CD4-positive, alpha-beta memory T cell (primary cell): ENCODE measurements around the gene TUBGCP2. TPM values are rescaled to one million over a fixed set of nuclear protein-coding genes. Genes with fewer than 3 reads are reported as not detected.
A peak's percentile ranks its signal among the peaks of the same experiment; 100 is the strongest.

Experiments
- CTCF ChIA-PET: fragments of 350-600 bp; sonication (Branson Sonifier 250); formaldehyde crosslinking; loops from one replicate; lab custom pipeline; 2021; ENCODE audit warnings: inconsistent platforms; ENCODE audit not compliant: partially characterized antibody; lab: Charles Lee
- POLR2A ChIA-PET: fragments of 350-600 bp; sonication (Branson Sonifier 250); formaldehyde crosslinking; loops from one replicate; lab custom pipeline; 2021; ENCODE audit not compliant: partially characterized antibody; lab: Charles Lee
- DNase-seq, 5 donors: peaks; one replicate each; pipeline versions ENCODE4 v3.0.0 to v3.0.0-alpha.2; 2020 to 2022; ENCODE audit warnings: mixed read lengths in 1 of 5
- H3K27ac ChIP-seq: one replicate; pipeline ENCODE4 v1.7.0; 2013; ENCODE audit warnings: low read depth, low read length
- H3K27me3 ChIP-seq: 2 replicates; pipeline ENCODE4 v1.7.0; 2013; ENCODE audit warnings: mild to moderate bottlenecking, low read length, moderate library complexity; ENCODE audit not compliant: insufficient read depth
- H3K36me3 ChIP-seq: 2 replicates; pipeline ENCODE4 v1.7.0; 2013; ENCODE audit warnings: mild to moderate bottlenecking, low read length, moderate library complexity; ENCODE audit not compliant: insufficient read depth
- H3K4me1 ChIP-seq: 2 replicates; pipeline ENCODE4 v1.7.0; 2013; ENCODE audit warnings: mild to moderate bottlenecking, low read length, moderate library complexity; ENCODE audit not compliant: insufficient read depth
- H3K4me3 ChIP-seq, 2 donors: one replicate each; pipeline ENCODE4 v1.7.0; 2013; ENCODE audit warnings: low read length in 2 of 2, mild to moderate bottlenecking in 1 of 2
- H3K9me3 ChIP-seq, 2 donors: one replicate each; pipeline ENCODE4 v1.7.0; 2013; ENCODE audit warnings: low read length in 2 of 2, control low read depth in 1 of 2; ENCODE audit not compliant: control insufficient read depth in 1 of 2
- H3K27ac Mint-ChIP-seq, 7 donors: one replicate each; pipeline ENCODE4 v1.8.0; 2020 to 2021; ENCODE audit warnings: mixed read lengths in 7 of 7, mild to moderate bottlenecking in 6 of 7, inconsistent platforms in 3 of 7, moderate library complexity in 3 of 7
- H3K27me3 Mint-ChIP-seq, 2 donors: one replicate each; pipeline ENCODE4 v1.8.0; 2020 to 2021; ENCODE audit warnings: mixed read lengths in 2 of 2
- H3K36me3 Mint-ChIP-seq, 2 donors: one replicate each; pipeline ENCODE4 v1.8.0; 2020 to 2021; ENCODE audit warnings: mixed read lengths in 2 of 2, inconsistent platforms in 1 of 2, mild to moderate bottlenecking in 1 of 2
- H3K4me1 Mint-ChIP-seq, 4 donors: one replicate each; pipeline ENCODE4 v1.8.0; 2020 to 2021; ENCODE audit warnings: mixed read lengths in 4 of 4, mild to moderate bottlenecking in 1 of 4
- H3K4me3 Mint-ChIP-seq, 8 donors: one replicate each; pipeline ENCODE4 v1.8.0; 2020 to 2021; ENCODE audit warnings: mixed read lengths in 8 of 8, mild to moderate bottlenecking in 7 of 8, moderate library complexity in 6 of 8, inconsistent platforms in 3 of 8
- H3K9me3 Mint-ChIP-seq, 8 donors: one replicate each; pipeline ENCODE4 v1.8.0; 2020 to 2021; ENCODE audit warnings: mixed read lengths in 8 of 8, mild to moderate bottlenecking in 5 of 8, inconsistent platforms in 3 of 8, moderate library complexity in 1 of 8
- intact Hi-C: fragments of 100-400 bp; cut with micrococcal nuclease; formaldehyde crosslinking; loops from one replicate; pipeline ENCODE4 v1.15.1; 2023
- polyA plus RNA-seq, 2 donors: library from polyadenylated mRNA; unstranded; fragments of 300-500 nt; fragmentation: Illumina TruSeq; gene quantifications; one replicate each; pipeline ENCODE4 v1.2.3, GENCODE V29; 2021
- total RNA-seq, 2 experiments: library from RNA; stranded (reverse); gene quantifications; one replicate each; pipeline ENCODE4 v1.2.3, GENCODE V29; 2021

The TUBGCP2 gene
- total and polyA plus RNA-seq, 4 experiments from 2014 or later = 14.1 to 74.0 (median 53.7) TPM

DNA sequence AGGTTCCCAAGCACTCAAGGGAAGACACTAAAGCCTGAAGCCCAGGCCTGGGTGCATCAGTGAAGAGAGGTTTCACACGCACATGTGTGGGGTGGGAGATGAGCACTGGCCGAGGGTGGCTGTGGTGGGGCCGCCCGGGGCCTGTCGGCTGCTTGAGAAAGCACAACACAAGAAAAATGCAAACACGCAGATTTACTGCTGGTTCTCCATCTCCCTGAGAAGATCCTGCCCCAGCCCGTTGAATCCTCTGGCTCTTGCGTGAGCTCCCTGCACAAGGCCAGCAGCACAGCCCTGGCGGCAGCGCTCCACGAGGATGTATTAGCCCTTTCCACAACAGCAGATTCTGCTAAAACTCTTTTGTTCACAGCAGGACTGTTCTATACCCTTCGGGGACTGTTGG, 6.2 kb upstream of the TUBGCP2 start:
- ChIA-PET CTCF (interaction anchor here (1.0 to 3.1 kb wide), 5 partner anchors 7 to 171 kb away, joined by 3 to 19 read pairs (median 6); no protein-coding TSS in a partner anchor), POLR2A (interaction anchor here (1.6 kb wide), 1 partner anchor 10 kb away, joined by 6 read pairs; no protein-coding TSS in a partner anchor)
- Histone ChIP-seq H3K27me3 (no peaks in the 10 kb centered on the region), H3K27ac (no peak overlapping the region), H3K36me3 (no peaks in the 10 kb centered on the region), H3K4me3 (no peak overlapping the region), H3K9me3 (no peaks in the 10 kb centered on the region), H3K4me1 (peaks cover 9% of the 10 kb centered on the region)
- peaks cover 0 to 6% of the 10 kb centered on the region in 2 donors for H3K27me3 Mint-ChIP-seq
- no peak overlapping the region for H3K4me3 Mint-ChIP-seq
- peaks cover 4 to 26% of the 10 kb centered on the region in 2 donors for H3K36me3 Mint-ChIP-seq
- H3K27ac Mint-ChIP-seq = peak overlapping the region in 2 of 7 donors; percentile 65 to 81
- intact Hi-C loops = loop anchor here (10.0 kb wide), 1 partner anchor 410 kb away; no protein-coding TSS in a partner anchor
- peak in 1 of 5 donors; percentile 8 for DNase-seq
- peaks cover 6 to 17% (median 14%) of the 10 kb centered on the region in 4 donors for H3K4me1 Mint-ChIP-seq
- no peaks in the 10 kb centered on the region for H3K9me3 Mint-ChIP-seq

GRCh38 chr10:133313192-133313591, 4.5 kb upstream of the TUBGCP2 start:
- Histone ChIP-seq H3K36me3 (no peaks in the 10 kb centered on the region), H3K4me1 (peaks cover 7% of the 10 kb centered on the region), H3K27me3 (no peaks in the 10 kb centered on the region), H3K4me3 (no peak overlapping the region), H3K27ac (no peak overlapping the region), H3K9me3 (no peaks in the 10 kb centered on the region)
- peaks cover 4 to 27% of the 10 kb centered on the region in 2 donors for H3K36me3 Mint-ChIP-seq
- ChIA-PET CTCF (interaction anchor here (3.1 kb wide), 1 partner anchor 16 kb away, joined by 19 read pairs; no protein-coding TSS in a partner anchor), POLR2A (no interaction called here)
- H3K27me3 Mint-ChIP-seq = peaks cover 0 to 1% of the 10 kb centered on the region in 2 donors
- DNase-seq = no peak
- no peak overlapping the region for H3K4me3 Mint-ChIP-seq
- peaks cover 0 to 1% (median 0%) of the 10 kb centered on the region in 8 donors for H3K9me3 Mint-ChIP-seq
- peaks cover 0 to 12% (median 8%) of the 10 kb centered on the region in 4 donors for H3K4me1 Mint-ChIP-seq
- intact Hi-C loops = loop anchor here (10.0 kb wide), 1 partner anchor 408 kb away; no protein-coding TSS in a partner anchor
- H3K27ac Mint-ChIP-seq = no peak overlapping the region

- no peak for DNase-seq
- H3K4me3 ChIP-seq = no peak overlapping the region
- peaks cover 0 to 5% of the 10 kb centered on the region in 2 donors for H3K27me3 Mint-ChIP-seq
- H3K36me3 Mint-ChIP-seq = peaks cover 4 to 32% of the 10 kb centered on the region in 2 donors
- H3K27ac ChIP-seq = no peak overlapping the region
- ChIA-PET POLR2A (no interaction called here), CTCF (no interaction called here)
- H3K4me1 ChIP-seq = peaks cover 7% of the 10 kb centered on the region
- peaks cover 0 to 5% (median 0%) of the 10 kb centered on the region in 8 donors for H3K9me3 Mint-ChIP-seq
- no peaks in the 10 kb centered on the region for H3K36me3 ChIP-seq
- no peaks in the 10 kb centered on the region for H3K27me3 ChIP-seq
- H3K4me1 Mint-ChIP-seq = peaks cover 2 to 15% (median 11%) of the 10 kb centered on the region in 4 donors
- no peaks in the 10 kb centered on the region for H3K9me3 ChIP-seq
- H3K27ac Mint-ChIP-seq = no peak overlapping the region
- intact Hi-C loops = loop anchor here (10.0 kb wide), 1 partner anchor 408 kb away; no protein-coding TSS in a partner anchor
- no peak overlapping the region for H3K4me3 Mint-ChIP-seq
Measured at GRCh38 chr10:133312769-133313145, 4.1 kb upstream of the TUBGCP2 start.

DNA sequence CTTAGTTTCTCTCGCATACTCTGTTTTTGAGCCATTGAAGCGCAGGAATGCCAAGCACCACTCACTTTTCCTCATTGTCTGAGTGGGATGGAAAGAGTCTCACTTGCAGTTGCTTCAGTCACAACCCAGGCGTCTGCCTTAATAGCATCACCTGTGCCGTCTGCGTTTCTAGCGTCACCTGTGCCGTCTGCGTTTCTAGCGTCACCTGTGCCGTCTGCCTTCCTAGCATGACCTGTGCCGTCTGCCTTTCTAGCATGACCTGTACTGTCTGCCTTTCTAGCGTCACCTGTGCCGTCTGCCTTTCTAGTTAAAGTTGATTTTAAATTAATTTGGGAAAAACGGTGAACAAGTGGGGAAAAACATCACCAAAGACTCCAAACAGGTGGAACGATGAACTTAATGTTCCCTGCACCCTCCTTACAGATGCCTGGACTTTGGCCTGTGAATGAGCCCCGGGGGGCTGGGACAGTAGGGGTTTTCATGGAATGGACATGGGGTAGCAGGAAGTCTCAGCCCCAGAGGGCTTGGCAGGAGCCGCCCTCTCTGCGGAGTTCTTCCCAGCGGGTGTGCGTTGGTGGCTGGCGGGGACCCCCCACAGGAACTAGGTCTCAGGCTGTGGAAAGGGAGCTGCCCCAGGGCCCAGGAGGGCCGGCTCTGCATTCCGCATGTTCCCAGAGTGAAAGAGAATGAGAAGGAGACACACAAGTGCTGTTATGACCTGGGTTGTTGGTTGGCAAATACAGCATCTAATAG, 3.5 kb upstream of the TUBGCP2 start:
- ChIA-PET POLR2A (interaction anchor here (1.5 kb wide), 1 partner anchor 52 kb away, joined by 5 read pairs; no protein-coding TSS in a partner anchor), CTCF (no interaction called here)
- no peak overlapping the region for H3K27ac ChIP-seq
- peaks cover 12% of the 10 kb centered on the region for H3K4me1 ChIP-seq
- H3K4me3 ChIP-seq = no peak overlapping the region
- H3K9me3 Mint-ChIP-seq = peaks cover 0 to 5% (median 0%) of the 10 kb centered on the region in 8 donors
- DNase-seq = no peak
- H3K27ac Mint-ChIP-seq = peak overlapping the region in 2 of 7 donors; percentile 29 to 80
- H3K9me3 ChIP-seq = no peaks in the 10 kb centered on the region
- intact Hi-C loops = loop anchor here (10.0 kb wide), 1 partner anchor 407 kb away; no protein-coding TSS in a partner anchor
- H3K36me3 Mint-ChIP-seq = peaks cover 4 to 35% of the 10 kb centered on the region in 2 donors
- H3K27me3 ChIP-seq = no peaks in the 10 kb centered on the region
- no peaks in the 10 kb centered on the region for H3K36me3 ChIP-seq
- peaks cover 0 to 6% of the 10 kb centered on the region in 2 donors for H3K27me3 Mint-ChIP-seq
- H3K4me1 Mint-ChIP-seq = peaks cover 5 to 20% (median 17%) of the 10 kb centered on the region in 4 donors
- H3K4me3 Mint-ChIP-seq = peak overlapping the region in 1 of 8 donors; percentile 27

DNA sequence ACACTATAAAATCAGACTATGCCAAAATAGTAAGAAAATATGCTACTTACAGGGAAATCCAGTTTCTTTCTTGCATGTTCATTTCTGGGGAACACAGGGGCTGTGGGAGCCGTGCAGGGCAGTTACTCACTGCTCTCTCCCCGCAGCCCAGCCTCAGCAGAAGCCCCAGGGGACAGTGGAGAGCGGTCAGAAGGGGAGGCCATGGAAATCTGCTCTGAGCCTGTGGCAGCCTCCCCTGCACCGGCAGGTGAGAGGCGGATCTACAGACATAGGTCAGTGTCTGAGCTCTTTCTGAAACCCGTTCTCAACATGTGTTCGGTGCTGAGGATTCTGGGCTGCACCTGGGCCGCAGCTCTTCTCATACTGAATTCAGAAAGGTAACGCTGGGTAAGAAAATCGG, 2.9 kb upstream of the TUBGCP2 start:
- Mint-ChIP-seq H3K27ac (peak overlapping the region in 1 of 7 donors; percentile 80), H3K27me3 (peaks cover 0 to 6% of the 10 kb centered on the region in 2 donors), H3K36me3 (peaks cover 4 to 35% of the 10 kb centered on the region in 2 donors), H3K4me3 (no peak overlapping the region), H3K9me3 (peaks cover 0 to 5% (median 0%) of the 10 kb centered on the region in 8 donors), H3K4me1 (peaks cover 8 to 26% (median 22%) of the 10 kb centered on the region in 4 donors)
- H3K4me1 ChIP-seq = peaks cover 18% of the 10 kb centered on the region
- no peak overlapping the region for H3K4me3 ChIP-seq
- no peaks in the 10 kb centered on the region for H3K27me3 ChIP-seq
- ChIA-PET CTCF (interaction anchor here (2.5 kb wide), 1 partner anchor 18 kb away, joined by 9 read pairs; no protein-coding TSS in a partner anchor), POLR2A (interaction anchor here (1.5 kb wide), 1 partner anchor 51 kb away, joined by 5 read pairs; no protein-coding TSS in a partner anchor)
- no peaks in the 10 kb centered on the region for H3K36me3 ChIP-seq
- intact Hi-C loops = loop anchor here (10.0 kb wide), 1 partner anchor 407 kb away; no protein-coding TSS in a partner anchor
- DNase-seq = peak in 1 of 5 donors; percentile 34
- H3K27ac ChIP-seq = no peak overlapping the region
- H3K9me3 ChIP-seq = no peaks in the 10 kb centered on the region

- H3K4me1 ChIP-seq = peaks cover 19% of the 10 kb centered on the region
- no peaks in the 10 kb centered on the region for H3K9me3 ChIP-seq
- no peaks in the 10 kb centered on the region for H3K27me3 ChIP-seq
- H3K27me3 Mint-ChIP-seq = peaks cover 0 to 6% of the 10 kb centered on the region in 2 donors
- H3K27ac Mint-ChIP-seq = peak overlapping the region in 5 of 7 donors; percentile 3 to 80 (median 55)
- H3K36me3 Mint-ChIP-seq = peaks cover 4 to 35% of the 10 kb centered on the region in 2 donors
- POLR2A ChIA-PET = interaction anchor here (0.9 to 1.5 kb wide), 2 partner anchors 50 to 54 kb away, joined by 3 to 5 read pairs; no protein-coding TSS in a partner anchor
- intact Hi-C loops = loop anchor here (10.0 kb wide), 1 partner anchor 406 kb away; no protein-coding TSS in a partner anchor
- no peaks in the 10 kb centered on the region for H3K36me3 ChIP-seq
- no peak overlapping the region for H3K27ac ChIP-seq
- H3K4me1 Mint-ChIP-seq = peaks cover 9 to 31% (median 22%) of the 10 kb centered on the region in 4 donors
- H3K4me3 ChIP-seq = no peak overlapping the region
- CTCF ChIA-PET = interaction anchor here (0.6 to 2.5 kb wide), 2 partner anchors 19 to 83 kb away, joined by 3 to 9 read pairs; no protein-coding TSS in a partner anchor
- peaks cover 0 to 5% (median 0%) of the 10 kb centered on the region in 8 donors for H3K9me3 Mint-ChIP-seq
- DNase-seq = peak in 1 of 5 donors; percentile 6
- H3K4me3 Mint-ChIP-seq = peak overlapping the region in 3 of 8 donors; percentile 13 to 39 (median 15)
Measured at GRCh38 chr10:133310789-133311188, 2.1 kb upstream of the TUBGCP2 start.
